Stomach smooth muscle (tissue), 2 donors: ENCODE results near the gene TTC31.

Experiments
- H3K27ac ChIP-seq: one replicate; pipeline ENCODE4 v1.7.0; 2013; ENCODE audit warnings: mild to moderate bottlenecking, low read length, inconsistent platforms
- H3K27me3 ChIP-seq, 2 donors: one replicate each; pipeline ENCODE4 v1.7.0; 2013; ENCODE audit warnings: low read length in 2 of 2; ENCODE audit not compliant: insufficient read depth in 2 of 2, control insufficient read depth in 1 of 2
- H3K36me3 ChIP-seq, 2 donors: one replicate each; pipeline ENCODE4 v1.7.0; 2013; ENCODE audit warnings: low read length in 2 of 2; ENCODE audit not compliant: control insufficient read depth in 2 of 2, insufficient read depth in 2 of 2
- H3K4me1 ChIP-seq: one replicate; pipeline ENCODE4 v1.7.0; 2013; ENCODE audit warnings: low read length; ENCODE audit not compliant: control insufficient read depth, insufficient read depth
- H3K4me3 ChIP-seq, 2 donors: one replicate each; pipeline ENCODE4 v1.7.0; 2013; ENCODE audit warnings: low read length in 2 of 2
- H3K9ac ChIP-seq, 2 donors: one replicate each; pipeline ENCODE4 v1.7.0; 2013; ENCODE audit warnings: low read length in 2 of 2, mild to moderate bottlenecking in 1 of 2
- H3K9me3 ChIP-seq, 2 donors: one replicate each; pipeline ENCODE4 v1.7.0; 2013; ENCODE audit warnings: low read length in 2 of 2; ENCODE audit not compliant: control insufficient read depth in 2 of 2
- donor health status: healthy.
- donor health status: Pancreatic carcinoma.

Gene TTC31

DNA sequence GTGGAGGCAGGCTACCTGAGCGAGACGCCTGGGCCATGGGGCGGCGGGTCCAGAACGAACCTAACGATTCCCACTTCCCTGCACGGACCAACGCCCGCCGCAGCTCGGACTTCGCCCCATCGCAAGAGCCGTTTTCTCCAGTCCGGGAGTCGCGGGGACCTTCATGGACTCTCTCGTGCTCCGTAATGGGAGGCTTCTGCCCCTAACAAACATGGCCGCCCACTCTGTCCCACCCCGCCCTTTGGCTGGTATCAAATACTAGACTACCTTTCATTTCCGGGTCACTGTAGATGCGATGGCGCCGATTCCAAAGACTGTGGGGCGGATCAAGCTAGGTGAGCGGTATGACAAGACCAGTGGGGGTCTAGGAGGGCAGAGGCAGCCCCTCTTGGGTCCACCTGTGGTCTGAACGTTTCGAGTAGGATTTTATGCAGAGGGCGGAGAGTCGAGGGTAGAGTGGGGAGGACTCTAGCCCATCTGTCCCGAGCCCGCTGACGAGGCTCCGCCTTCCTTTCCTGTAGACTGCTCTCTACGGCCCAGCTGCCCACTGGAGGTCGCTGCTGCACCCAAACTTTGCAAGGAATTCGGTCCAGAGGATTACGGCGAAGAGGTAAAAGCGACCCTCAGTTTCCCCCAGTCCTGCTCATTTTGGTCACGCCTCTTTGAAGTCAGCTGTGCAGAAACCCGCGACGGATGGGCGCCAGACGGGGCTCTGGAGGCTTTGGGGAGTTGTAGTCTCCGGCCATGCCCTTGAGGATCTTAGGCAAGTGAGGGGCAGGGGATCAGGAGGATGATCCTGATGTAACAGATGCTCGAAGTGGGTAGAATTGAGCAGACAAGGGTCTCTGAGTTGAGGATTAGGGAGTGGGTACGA is at the start of gene TTC31, which contains the start of gene CCDC142:
Gene TTC31 (plus strand): TSS at position 281 of the 874 bp plus-strand sequence. CDS start 15 bp downstream, at position 296.
Gene CCDC142 (minus strand): TSS at position 198 of the 874 bp plus-strand sequence. CDS start 161 bp downstream, at position 37.
- Histone ChIP-seq H3K27ac (peak within 1 kb of the TSS; percentile 88), H3K9ac (peak within 1 kb of the TSS; percentile 80 to 87), H3K4me3 (peak within 1 kb of the TSS; percentile 99 to 100), H3K36me3 (peaks cover 8 to 12% of the 10 kb centered on the region in 2 donors), H3K27me3 (no peaks in the 10 kb centered on the region), H3K4me1 (peaks cover 28% of the 10 kb centered on the region), H3K9me3 (no peaks in the 10 kb centered on the region)

GRCh38 chr2:74436111-74436805 is 46.6 kb upstream of the TTC31 start:
- peaks cover 33% of the 10 kb centered on the region for H3K4me1 ChIP-seq
- H3K27me3 ChIP-seq: peaks cover 1 to 5% of the 10 kb centered on the region in 2 donors
- peak overlapping the region in 1 of 2 donors; percentile 40 for H3K4me3 ChIP-seq
- H3K9ac ChIP-seq: peak overlapping the region in 1 of 2 donors; percentile 13
- H3K27ac ChIP-seq: no peak overlapping the region
- H3K36me3 ChIP-seq: peaks cover 0 to 9% of the 10 kb centered on the region in 2 donors
- H3K9me3 ChIP-seq: no peaks in the 10 kb centered on the region

- peaks cover 2 to 13% of the 10 kb centered on the region in 2 donors for H3K27me3 ChIP-seq
- no peak overlapping the region for H3K27ac ChIP-seq
- H3K9me3 ChIP-seq: no peaks in the 10 kb centered on the region
- H3K36me3 ChIP-seq: peaks cover 0 to 4% of the 10 kb centered on the region in 2 donors
- peaks cover 41% of the 10 kb centered on the region for H3K4me1 ChIP-seq
- H3K9ac ChIP-seq: peak overlapping the region in 1 of 2 donors; percentile 13
- H3K4me3 ChIP-seq: peak overlapping the region in 1 of 2 donors; percentile 40
Observed at GRCh38 chr2:74436848-74437695, 45.8 kb upstream of the TTC31 start.

DNA sequence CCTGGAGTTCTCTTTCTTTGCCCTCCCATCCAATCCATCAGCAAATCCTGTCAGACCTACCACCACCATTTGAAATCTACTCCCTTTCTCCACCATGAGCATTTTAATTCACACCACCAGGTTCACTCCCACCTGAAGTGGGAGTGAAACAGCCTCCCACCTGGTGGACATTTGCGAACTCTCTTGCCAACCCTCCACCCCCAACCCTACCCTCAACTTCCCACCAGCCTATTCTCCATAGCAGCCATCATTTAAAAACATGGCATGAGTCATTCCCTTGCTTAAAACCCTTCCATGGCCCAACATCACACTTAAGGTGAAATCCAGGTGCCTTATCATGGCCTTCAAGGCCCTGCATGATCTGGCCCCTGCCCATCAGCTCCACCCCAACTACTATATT is 44.6 kb upstream of the TTC31 start:
- peaks cover 41% of the 10 kb centered on the region for H3K4me1 ChIP-seq
- no peaks in the 10 kb centered on the region for H3K36me3 ChIP-seq
- no peaks in the 10 kb centered on the region for H3K9me3 ChIP-seq
- H3K27ac ChIP-seq: no peak overlapping the region
- H3K4me3 ChIP-seq: no peak overlapping the region
- H3K27me3 ChIP-seq: peaks cover 5 to 22% of the 10 kb centered on the region in 2 donors
- no peak overlapping the region for H3K9ac ChIP-seq

DNA sequence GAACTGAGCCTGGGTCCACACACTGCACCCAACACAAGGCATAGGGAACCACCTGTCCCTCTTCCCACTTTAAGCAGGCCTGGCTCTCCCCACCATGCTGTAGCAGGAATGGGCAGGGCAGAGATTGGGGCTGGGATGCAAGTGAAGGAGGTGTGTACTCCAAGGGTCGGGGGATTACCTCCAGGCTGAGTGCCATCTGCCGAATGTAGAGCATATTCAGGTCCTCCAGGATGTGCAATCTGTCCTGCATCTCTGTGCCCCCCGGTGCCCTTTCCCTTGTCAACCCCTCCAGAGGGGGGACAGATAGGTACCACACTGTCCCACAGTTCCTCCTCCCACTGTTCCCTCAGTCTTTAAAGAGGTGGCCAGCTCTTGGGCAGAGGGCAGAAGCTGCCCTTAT is 43.5 kb upstream of the TTC31 start:
- Histone ChIP-seq H3K9ac (peak overlapping the region; percentile 65 to 76), H3K27ac (peak overlapping the region; percentile 41), H3K4me1 (peaks cover 41% of the 10 kb centered on the region), H3K36me3 (no peaks in the 10 kb centered on the region), H3K27me3 (peaks cover 5 to 22% of the 10 kb centered on the region in 2 donors), H3K9me3 (no peaks in the 10 kb centered on the region), H3K4me3 (peak overlapping the region; percentile 79 to 81)

DNA sequence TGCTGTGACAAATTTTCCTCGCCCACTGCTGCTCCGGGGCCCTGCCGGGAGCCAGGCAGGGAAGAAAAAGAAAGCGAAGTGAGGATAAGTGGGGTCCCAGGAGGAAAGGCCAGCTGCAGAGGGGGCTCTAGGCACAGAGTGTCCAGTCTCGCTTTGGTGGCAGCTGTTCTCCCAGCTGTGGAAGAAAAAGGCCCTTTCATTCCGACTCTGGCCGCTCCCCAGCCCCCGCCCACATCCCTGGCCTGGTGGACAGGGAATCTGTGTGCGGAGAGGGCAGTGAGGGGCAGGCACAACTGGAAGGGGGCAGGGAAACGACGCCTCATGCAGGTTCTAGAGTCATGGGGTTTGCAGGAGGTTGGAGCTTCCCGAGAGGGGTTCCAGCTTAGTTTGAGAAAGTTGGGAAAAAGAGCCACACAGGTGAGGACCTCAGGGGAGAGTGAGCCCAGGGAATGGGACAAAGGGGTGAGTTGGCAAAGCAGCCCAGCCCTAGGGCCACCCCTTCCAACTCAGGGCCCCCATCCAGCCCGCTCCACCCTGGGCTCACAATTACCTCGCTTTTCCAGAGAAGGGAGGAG is 43.0 kb upstream of the TTC31 start:
- peak overlapping the region; percentile 41 for H3K27ac ChIP-seq

GRCh38 chr2:74440378-74441169 is 42.3 kb upstream of the TTC31 start:
- H3K4me1 ChIP-seq: peaks cover 41% of the 10 kb centered on the region

More for the DNA sequence above, 43.0 kb upstream of the TTC31 start:
- Histone ChIP-seq H3K9ac (peak overlapping the region; percentile 65 to 76), H3K27me3 (peaks cover 5 to 22% of the 10 kb centered on the region in 2 donors), H3K4me1 (peaks cover 41% of the 10 kb centered on the region), H3K4me3 (peak overlapping the region; percentile 79 to 81), H3K9me3 (no peaks in the 10 kb centered on the region), H3K36me3 (no peaks in the 10 kb centered on the region)

DNA sequence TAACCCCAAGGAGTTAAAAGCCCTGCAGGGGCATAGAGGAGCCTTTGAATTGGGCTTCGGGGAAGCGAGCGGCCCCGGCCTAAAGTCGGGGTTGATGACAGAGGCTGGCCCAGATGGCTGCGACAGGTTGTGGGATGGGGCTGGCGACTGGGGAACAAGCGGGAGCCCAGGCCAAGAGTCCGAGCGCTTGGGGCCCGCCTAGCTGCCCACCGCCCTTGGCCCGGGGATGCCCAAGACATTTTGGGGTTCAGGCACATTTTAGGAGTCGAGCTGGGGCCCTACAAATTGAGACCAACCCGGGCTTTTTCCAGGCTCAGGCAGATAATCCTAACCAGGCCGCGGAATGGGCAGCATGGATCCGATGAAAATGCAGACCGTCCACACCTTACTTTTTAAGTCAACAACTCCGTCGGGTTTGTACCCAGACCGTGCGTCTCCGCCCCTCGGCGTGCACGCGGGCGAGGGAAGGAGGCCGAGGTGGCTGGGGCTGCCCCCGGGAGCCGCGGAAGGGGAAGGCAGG is 41.7 kb upstream of the TTC31 start:
- Histone ChIP-seq H3K9ac (peak overlapping the region; percentile 13 to 65), H3K4me1 (peaks cover 41% of the 10 kb centered on the region)

More at GRCh38 chr2:74440378-74441169, 42.3 kb upstream of the TTC31 start:
- Histone ChIP-seq H3K9ac (peak overlapping the region; percentile 65 to 76), H3K27ac (peak overlapping the region; percentile 41), H3K9me3 (no peaks in the 10 kb centered on the region), H3K4me3 (peak overlapping the region; percentile 79 to 81), H3K36me3 (no peaks in the 10 kb centered on the region), H3K27me3 (peaks cover 5 to 22% of the 10 kb centered on the region in 2 donors)

More for the DNA sequence above, 41.7 kb upstream of the TTC31 start:
- peak overlapping the region; percentile 79 to 81 for H3K4me3 ChIP-seq
- H3K36me3 ChIP-seq: no peaks in the 10 kb centered on the region
- H3K27ac ChIP-seq: no peak overlapping the region
- no peaks in the 10 kb centered on the region for H3K9me3 ChIP-seq
- peaks cover 5 to 22% of the 10 kb centered on the region in 2 donors for H3K27me3 ChIP-seq
